ENCODE results near the gene STX1A.

STX1A gene

DNA sequence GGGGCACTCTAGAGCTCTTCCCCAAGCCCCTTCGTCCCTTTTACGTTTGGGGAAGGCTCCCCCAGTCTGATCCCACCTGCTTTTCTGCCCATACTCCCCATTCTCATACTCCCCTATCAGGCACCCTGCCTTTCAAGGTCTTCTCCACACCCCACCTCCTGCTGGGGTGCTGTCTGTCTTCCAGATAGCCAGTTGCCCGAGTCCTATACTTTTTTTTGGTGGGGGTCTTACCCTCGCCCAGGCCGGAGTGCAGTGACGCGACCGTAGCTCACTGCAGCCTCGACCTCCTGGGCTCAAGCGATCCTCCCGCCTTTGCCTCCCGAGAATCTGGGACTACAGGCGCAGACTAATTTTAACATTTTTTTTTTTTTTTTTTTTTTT is 19.9 kb upstream of the STX1A start:
- TF ChIP-seq, protein P1, sequence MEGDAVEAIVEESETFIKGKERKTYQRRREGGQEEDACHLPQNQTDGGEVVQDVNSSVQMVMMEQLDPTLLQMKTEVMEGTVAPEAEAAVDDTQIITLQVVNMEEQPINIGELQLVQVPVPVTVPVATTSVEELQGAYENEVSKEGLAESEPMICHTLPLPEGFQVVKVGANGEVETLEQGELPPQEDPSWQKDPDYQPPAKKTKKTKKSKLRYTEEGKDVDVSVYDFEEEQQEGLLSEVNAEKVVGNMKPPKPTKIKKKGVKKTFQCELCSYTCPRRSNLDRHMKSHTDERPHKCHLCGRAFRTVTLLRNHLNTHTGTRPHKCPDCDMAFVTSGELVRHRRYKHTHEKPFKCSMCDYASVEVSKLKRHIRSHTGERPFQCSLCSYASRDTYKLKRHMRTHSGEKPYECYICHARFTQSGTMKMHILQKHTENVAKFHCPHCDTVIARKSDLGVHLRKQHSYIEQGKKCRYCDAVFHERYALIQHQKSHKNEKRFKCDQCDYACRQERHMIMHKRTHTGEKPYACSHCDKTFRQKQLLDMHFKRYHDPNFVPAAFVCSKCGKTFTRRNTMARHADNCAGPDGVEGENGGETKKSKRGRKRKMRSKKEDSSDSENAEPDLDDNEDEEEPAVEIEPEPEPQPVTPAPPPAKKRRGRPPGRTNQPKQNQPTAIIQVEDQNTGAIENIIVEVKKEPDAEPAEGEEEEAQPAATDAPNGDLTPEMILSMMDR (IDR thresholded peaks at IDR 0.05; ENCODE audit: low read depth, low read length) = no peak
- peak overlapping the region; percentile 64 for H3K4me3 ChIP-seq (ENCODE audit: low read depth, low read length)

DNA sequence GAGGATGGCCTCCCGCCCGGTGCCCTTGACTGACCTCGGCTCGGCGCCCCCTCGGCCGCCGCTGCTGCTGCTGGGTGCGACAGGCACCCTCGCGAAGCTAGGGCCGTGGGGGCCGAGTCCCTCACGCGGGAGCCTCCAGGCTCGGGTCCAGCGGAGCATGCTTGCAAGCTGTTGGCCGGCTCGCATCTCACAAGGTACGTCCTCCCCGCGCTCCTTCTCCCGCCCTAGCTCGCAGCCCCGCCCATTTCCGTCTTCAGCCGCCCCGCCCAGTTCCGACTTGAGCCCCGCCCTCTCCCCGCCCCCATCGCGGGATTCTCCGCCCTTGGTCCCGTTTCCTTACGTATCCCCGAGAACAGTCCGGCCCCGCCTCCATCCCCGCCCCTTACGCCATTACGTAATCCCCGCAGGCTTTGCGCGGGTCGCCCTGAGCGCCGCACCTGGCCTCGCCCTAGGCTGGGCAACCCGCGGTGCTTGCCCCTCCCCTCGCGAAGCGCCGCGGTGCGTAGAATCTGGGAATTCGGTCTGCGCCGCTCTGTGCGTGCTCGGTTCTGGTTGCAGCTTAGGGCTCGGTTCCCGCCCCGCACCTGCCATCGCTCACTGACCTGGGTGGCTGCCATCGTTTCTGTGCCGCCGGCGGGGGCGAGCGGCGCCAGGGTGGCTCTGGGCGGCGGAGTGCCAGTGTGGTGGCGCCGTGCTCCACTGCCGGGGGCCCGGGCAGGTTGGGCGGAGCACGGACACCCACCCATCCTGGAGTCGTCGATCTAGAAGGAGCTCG is 19.3 kb upstream of the STX1A start, which contains the start of gene ABHD11:
Gene ABHD11, minus strand, starts transcription at position 191 of the 775 bp plus-strand sequence. Its CDS starts 32 bp downstream, at position 159.
- TF ChIP-seq, protein P1 (IDR thresholded peaks at IDR 0.05; ENCODE audit: low read depth, low read length) = no peak
- peak within 1 kb of the TSS; percentile 64 for H3K4me3 ChIP-seq (ENCODE audit: low read depth, low read length)

DNA sequence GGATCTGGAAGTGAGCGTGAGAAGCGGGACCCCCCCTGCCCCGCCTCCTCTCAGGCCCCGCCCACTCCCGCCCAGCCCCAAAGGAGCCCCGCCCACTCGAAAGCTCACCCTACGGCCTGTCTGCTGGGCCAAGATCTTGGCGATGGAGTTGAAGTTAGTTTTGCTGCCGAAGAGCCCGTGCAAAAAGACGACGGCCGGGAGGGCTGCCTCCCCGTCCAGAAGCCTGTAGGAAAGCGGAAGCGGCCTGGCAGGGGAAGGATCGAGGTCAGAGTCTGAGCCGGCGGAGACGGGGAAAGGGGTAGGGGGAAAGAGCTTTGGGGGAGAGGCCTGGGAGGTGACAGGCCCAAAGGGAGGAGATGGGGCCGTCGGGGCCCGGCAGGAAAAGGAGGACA is 18.7 kb upstream of the STX1A start:
- peak overlapping the region; percentile 64 for H3K4me3 ChIP-seq (ENCODE audit: low read depth, low read length)
- TF ChIP-seq, protein P1 (IDR thresholded peaks at IDR 0.05; ENCODE audit: low read depth, low read length) = no peak

DNA sequence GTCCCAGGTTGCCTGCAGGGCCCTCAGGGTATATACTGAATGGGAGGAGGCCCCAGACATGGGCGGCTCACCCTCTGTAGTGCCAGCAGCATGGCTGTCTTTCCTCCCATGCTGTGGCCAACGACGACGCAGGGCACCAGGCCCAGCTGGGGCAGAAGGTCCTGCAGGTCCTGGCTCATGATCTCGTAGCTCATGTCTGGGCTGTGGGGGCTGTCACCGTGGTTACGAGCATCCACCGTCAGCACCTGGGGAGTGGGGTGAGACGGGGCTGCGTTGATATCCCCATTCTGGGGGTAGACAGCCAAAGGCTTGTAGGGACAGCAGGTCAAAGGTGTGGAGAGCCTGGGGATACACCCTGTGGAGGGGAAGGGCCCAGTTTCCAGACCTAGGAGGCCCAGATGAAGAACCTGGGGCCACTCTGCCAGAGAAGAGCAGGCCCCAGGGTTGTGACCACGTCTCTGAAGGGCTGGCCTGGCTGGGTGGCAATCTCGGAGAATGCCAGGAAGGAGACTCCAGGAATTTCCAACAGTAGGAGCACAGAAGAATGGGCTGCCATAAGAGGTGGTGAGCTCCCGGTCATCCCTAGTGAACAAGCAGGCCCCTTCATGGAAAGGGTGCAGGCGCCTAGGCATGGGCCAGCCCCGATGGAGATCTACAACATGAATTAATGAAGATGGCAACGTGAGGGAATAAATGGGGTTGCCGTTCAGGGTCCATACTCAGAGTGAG is 18.2 kb upstream of the STX1A start:
- peak overlapping the region; percentile 64 for H3K4me3 ChIP-seq (ENCODE audit: low read depth, low read length)
- TF ChIP-seq, protein P1 (IDR thresholded peaks at IDR 0.05; ENCODE audit: low read depth, low read length) = no peak

DNA sequence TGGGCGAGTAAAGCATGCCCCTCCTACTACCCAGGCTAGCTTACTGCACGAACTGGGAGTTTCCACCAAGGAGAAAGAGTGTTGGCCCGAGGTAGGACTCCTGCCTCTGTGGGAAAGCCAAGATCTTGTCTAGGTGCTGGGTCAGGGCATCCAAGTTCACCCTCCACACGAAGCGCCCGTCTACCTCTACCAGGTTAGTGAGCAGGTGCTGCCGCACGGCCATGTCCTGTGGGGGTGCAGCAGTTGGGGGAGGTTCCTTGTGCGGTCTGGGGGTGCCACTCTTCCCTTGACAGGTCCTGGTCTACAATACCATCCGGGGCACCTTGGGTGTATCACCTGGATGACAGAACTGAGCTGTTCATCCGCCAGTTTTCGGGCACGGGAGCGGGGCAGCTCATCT is 17.4 kb upstream of the STX1A start:
- no peak overlapping the region for H3K4me3 ChIP-seq (ENCODE audit: low read depth, low read length)
- TF ChIP-seq, protein P1 (IDR thresholded peaks at IDR 0.05; ENCODE audit: low read depth, low read length) = no peak

DNA sequence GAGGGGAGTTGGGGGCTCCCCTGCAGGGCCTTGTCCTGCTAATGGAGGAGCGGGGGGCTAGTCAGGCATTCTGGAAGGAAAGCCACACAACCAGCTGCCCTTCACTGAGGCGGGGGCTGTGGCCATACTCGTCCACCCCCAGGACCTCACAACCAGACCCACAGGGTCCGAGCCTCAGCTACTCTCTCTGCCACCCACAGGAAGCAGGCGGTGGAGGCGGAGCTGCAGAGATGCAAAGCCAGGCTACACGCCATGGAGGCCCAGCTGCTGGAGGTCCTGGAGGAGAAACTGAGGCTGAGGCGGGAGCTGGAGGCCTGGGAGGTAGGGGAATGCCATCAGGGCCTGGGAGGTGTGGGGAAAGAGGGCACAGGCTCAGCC is 16.0 kb upstream of the STX1A start:
- no peak overlapping the region for H3K4me3 ChIP-seq (ENCODE audit: low read depth, low read length)

More for the DNA sequence above, 16.0 kb upstream of the STX1A start:
- TF ChIP-seq, protein P1 (IDR thresholded peaks at IDR 0.05; ENCODE audit: low read depth, low read length) = no peak

Data from WI38 (cell line).